PFSK-1 (cell line): ENCODE results near the gene PIGR.

Experiments
- FOXP2 ChIP-seq: optimal IDR thresholded peaks from 2 replicates; pipeline ENCODE3; 2011; ENCODE audit warnings: borderline replicate concordance, control low read depth, inconsistent platforms; ENCODE audit not compliant: insufficient read depth; ENCODE audit errors: extremely low read length, extremely low read depth
- POLR2AphosphoS5 ChIP-seq: IDR thresholded peaks from 2 replicates; pipeline ENCODE4 v1.6.1; 2012; ENCODE audit warnings: low read depth, mild to moderate bottlenecking, control low read depth, low read length, moderate library complexity
- REST ChIP-seq, 2 experiments: IDR thresholded peaks; 2 replicates each; pipeline versions ENCODE4 v1.6.1 to v1.8.0; 2011 to 2012; ENCODE audit warnings: low read depth in 2 of 2, low read length in 2 of 2, control low read depth in 1 of 2, inconsistent platforms in 1 of 2, mild to moderate bottlenecking in 1 of 2, moderate library complexity in 1 of 2; ENCODE audit not compliant: insufficient read depth in 1 of 2
- SIN3A ChIP-seq: IDR thresholded peaks from 2 replicates; pipeline ENCODE4 v1.6.1; 2012; ENCODE audit warnings: mild to moderate bottlenecking, low read length, moderate library complexity, borderline replicate concordance; ENCODE audit not compliant: insufficient read depth
- TAF1 ChIP-seq: IDR thresholded peaks from 2 replicates; pipeline ENCODE4 v1.6.1; 2012; ENCODE audit warnings: low read length, control low read depth, borderline replicate concordance; ENCODE audit not compliant: insufficient read depth

PIGR gene

GRCh38 chr1:206911064-206911663 is 35.1 kb downstream of the PIGR start:
- TF ChIP-seq REST (IDR thresholded peaks at IDR 0.05; ENCODE audit: insufficient read depth in 1 of 2, low read depth in 2 of 2, low read length in 2 of 2) (peak in 1 of 2 experiments; percentile 77; a peak in 2 of 4 replicates), POLR2AphosphoS5 (no peak)

GRCh38 chr1:206909883-206910318 is 36.4 kb downstream of the PIGR start:
- TF ChIP-seq SIN3A: no peak
- TF ChIP-seq REST (IDR thresholded peaks at IDR 0.05; ENCODE audit: insufficient read depth in 1 of 2, low read depth in 2 of 2, low read length in 2 of 2): no peak
- TF ChIP-seq FOXP2: no peak
- no peak for TF ChIP-seq TAF1
- TF ChIP-seq POLR2AphosphoS5: no peak

GRCh38 chr1:206909161-206909882 is 36.9 kb downstream of the PIGR start:
- no peak for TF ChIP-seq FOXP2
- no peak for TF ChIP-seq SIN3A
- TF ChIP-seq REST (IDR thresholded peaks at IDR 0.05; ENCODE audit: insufficient read depth in 1 of 2, low read depth in 2 of 2, low read length in 2 of 2): no peak
- no peak for TF ChIP-seq TAF1
- no peak for TF ChIP-seq POLR2AphosphoS5

GRCh38 chr1:206908038-206908437 is 38.2 kb downstream of the PIGR start:
- TF ChIP-seq POLR2AphosphoS5: no peak
- no peak for TF ChIP-seq FOXP2
- TF ChIP-seq REST (IDR thresholded peaks at IDR 0.05; ENCODE audit: insufficient read depth in 1 of 2, low read depth in 2 of 2, low read length in 2 of 2): no peak
- TF ChIP-seq SIN3A: no peak
- no peak for TF ChIP-seq TAF1
